A673 (cell line): ENCODE measurements around the gene SMOC2. TPM values are rescaled to one million over a fixed set of nuclear protein-coding genes. Genes with fewer than 3 reads are reported as not detected.

Source experiments
- BruUV-seq: library from RNA; stranded (reverse); fragments of 400-500 nt; replicated peaks from 2 replicates; lab custom pipeline; 2021; lab: Mats Ljungman, UMichigan
- CTCF ChIA-PET: fragments of 300-600 bp; sonication (Branson Sonifier 250); formaldehyde crosslinking; loops from one replicate; lab custom pipeline; 2022; ENCODE audit warnings: antibody characterized with exemption; lab: Charles Lee
- POLR2A ChIA-PET: fragments of 300-600 bp; sonication (Branson Sonifier 250); formaldehyde crosslinking; loops from one replicate; lab custom pipeline; 2022; ENCODE audit warnings: antibody characterized with exemption; ENCODE audit not compliant: low non-redundant PET; lab: Charles Lee
- DNase-seq: peaks from one replicate; pipeline ENCODE4 v3.0.0-alpha.2; 2015; ENCODE audit warnings: low spot score
- H3K27ac ChIP-seq: fragments of 200-600 bp; sonication (generic); 2 replicates; pipeline ENCODE4 v1.5.1; 2016; ENCODE audit warnings: mixed run types, low read depth, mild to moderate bottlenecking, mixed read lengths, antibody characterized with exemption, low read length; ENCODE audit not compliant: poor library complexity, severe bottlenecking
- H3K27me3 ChIP-seq: fragments of 200-600 bp; sonication (generic); replicated peaks from 2 replicates; pipeline ENCODE4 v1.6.1; 2017; ENCODE audit warnings: mixed run types, low read depth, mild to moderate bottlenecking, mixed read lengths, antibody characterized with exemption, low read length; ENCODE audit not compliant: insufficient read depth, poor library complexity
- H3K36me3 ChIP-seq: fragments of 200-600 bp; sonication (generic); 2 replicates; pipeline ENCODE4 v1.6.1; 2016; ENCODE audit warnings: mixed run types, mild to moderate bottlenecking, mixed read lengths, antibody characterized with exemption, low read length; ENCODE audit not compliant: insufficient read depth, poor library complexity, severe bottlenecking
- H3K4me1 ChIP-seq: fragments of 200-600 bp; sonication (generic); 2 replicates; pipeline ENCODE4 v1.6.1; 2017; ENCODE audit warnings: mixed run types, mild to moderate bottlenecking, mixed read lengths, antibody characterized with exemption, low read length; ENCODE audit not compliant: insufficient read depth, poor library complexity, severe bottlenecking
- H3K4me3 ChIP-seq: fragments of 200-600 bp; sonication (generic); 2 replicates; pipeline ENCODE4 v1.5.1; 2016; ENCODE audit warnings: low read depth, mixed run types, mild to moderate bottlenecking, mixed read lengths, low read length; ENCODE audit not compliant: poor library complexity, severe bottlenecking
- H3K9me3 ChIP-seq: fragments of 200-600 bp; sonication (generic); 2 replicates; pipeline ENCODE4 v1.6.1; 2016; ENCODE audit warnings: mixed run types, low read depth, mild to moderate bottlenecking, mixed read lengths, antibody characterized with exemption, low read length; ENCODE audit not compliant: poor library complexity, severe bottlenecking
- CTCF ChIP-seq: fragments of 300-800, 200-600 bp; sonication (generic); conservative IDR thresholded peaks from 2 replicates; pipeline ENCODE4 v1.5.1; 2017; ENCODE audit warnings: low read depth, mild to moderate bottlenecking, antibody characterized with exemption, low read length, moderate library complexity, mixed read lengths
- EZH2 ChIP-seq: fragments of 200-600 bp; sonication (generic); IDR thresholded peaks from 2 replicates; pipeline ENCODE4 v1.6.1; 2017; ENCODE audit warnings: borderline replicate concordance, low read depth, mild to moderate bottlenecking, mixed read lengths, antibody characterized with exemption, low read length; ENCODE audit not compliant: poor library complexity, severe bottlenecking
- intact Hi-C: fragments of 100-400 bp; cut with micrococcal nuclease; formaldehyde crosslinking; loops from one replicate; pipeline ENCODE4 v1.10.0; 2022; ENCODE audit not compliant: unreplicated experiment
- total RNA-seq: library from RNA; stranded (reverse); gene quantifications from 2 replicates; pipeline ENCODE4 v1.2.3, GENCODE V29; 2021

SMOC2 gene
- total RNA-seq, 1 experiment from 2014 or later: 1.8 TPM

GRCh38 chr6:168550326-168550725, 109.3 kb downstream of the SMOC2 start:
- intact Hi-C loops: no loop called here
- BruUV-seq: no TSS peak
- H3K27ac ChIP-seq: no peak overlapping the region
- ChIA-PET POLR2A (no interaction called here), CTCF (no interaction called here)
- no peak for TF ChIP-seq CTCF
- TF ChIP-seq EZH2: no peak
- DNase-seq: no peak
- H3K9me3 ChIP-seq: no peaks in the 10 kb centered on the region
- H3K27me3 ChIP-seq: no peaks in the 10 kb centered on the region
- H3K4me1 ChIP-seq: no peaks in the 10 kb centered on the region
- H3K4me3 ChIP-seq: no peak overlapping the region
- H3K36me3 ChIP-seq: no peaks in the 10 kb centered on the region

GRCh38 chr6:168554472-168554871, 113.5 kb downstream of the SMOC2 start:
- no peak for DNase-seq
- no TSS peak for BruUV-seq

GRCh38 chr6:168554898-168555617, 114.1 kb downstream of the SMOC2 start:
- ChIA-PET CTCF (no interaction called here), POLR2A (no interaction called here)
- Histone ChIP-seq H3K27ac (no peak overlapping the region), H3K36me3 (no peaks in the 10 kb centered on the region), H3K4me1 (no peaks in the 10 kb centered on the region), H3K27me3 (no peaks in the 10 kb centered on the region), H3K9me3 (no peaks in the 10 kb centered on the region), H3K4me3 (no peak overlapping the region)
- no peak for DNase-seq
- TF ChIP-seq EZH2 (no peak), CTCF (no peak)
- intact Hi-C loops: no loop called here
- BruUV-seq: no TSS peak

More at GRCh38 chr6:168554472-168554871, 113.5 kb downstream of the SMOC2 start:
- no peak overlapping the region for H3K27ac ChIP-seq
- TF ChIP-seq CTCF (no peak), EZH2 (no peak)
- H3K9me3 ChIP-seq: no peaks in the 10 kb centered on the region
- ChIA-PET POLR2A (no interaction called here), CTCF (no interaction called here)
- no peak overlapping the region for H3K4me3 ChIP-seq
- intact Hi-C loops: no loop called here
- H3K27me3 ChIP-seq: no peaks in the 10 kb centered on the region
- H3K4me1 ChIP-seq: no peaks in the 10 kb centered on the region
- no peaks in the 10 kb centered on the region for H3K36me3 ChIP-seq
